CD4-positive, alpha-beta T cell (primary cell): ENCODE results near the gene ADGRG2. TPM values are rescaled to one million over a fixed set of nuclear protein-coding genes. Genes with fewer than 3 reads are reported as not detected.

ENCODE experiments used
- ATAC-seq: fragments of 200-7000 bp; cut with Tn5 transposase; one replicate; pipeline ENCODE4 v1.10.0; 2022; ENCODE audit warnings: mild to moderate bottlenecking; ENCODE audit not compliant: poor library complexity
- CTCF ChIA-PET: fragments of 350-600 bp; sonication (Branson Sonifier 250); formaldehyde crosslinking; loops from one replicate; lab custom pipeline; 2021; ENCODE audit warnings: antibody characterized with exemption, inconsistent platforms; lab: Charles Lee
- POLR2A ChIA-PET: fragments of 350-600 bp; sonication (Branson Sonifier 250); formaldehyde crosslinking; loops from one replicate; lab custom pipeline; 2021; ENCODE audit warnings: antibody characterized with exemption, inconsistent platforms; lab: Charles Lee
- DNase-seq, 14 experiments: peaks; one replicate each; pipeline ENCODE4 v3.0.0-alpha.2; 2013 to 2020; ENCODE audit warnings: mixed read lengths in 2 of 14
- H3K27ac ChIP-seq, 2 donors: one replicate each; pipeline versions ENCODE4 v1.5.1 to v1.7.0; 2013; ENCODE audit warnings: low read length in 2 of 2, low read depth in 1 of 2, mild to moderate bottlenecking in 1 of 2
- H3K27me3 ChIP-seq, 2 experiments: 1 replicate in 1 of 2; 2 replicates in 1 of 2; pipeline versions ENCODE4 v1.6.1 to v1.7.0; 2013; ENCODE audit warnings: low read length in 2 of 2, control low read depth in 1 of 2, mild to moderate bottlenecking in 1 of 2, moderate library complexity in 1 of 2; ENCODE audit not compliant: insufficient read depth in 2 of 2, control insufficient read depth in 1 of 2
- H3K36me3 ChIP-seq: one replicate; pipeline ENCODE4 v1.6.1; 2013; ENCODE audit warnings: low read length, control low read depth; ENCODE audit not compliant: insufficient read depth
- H3K4me1 ChIP-seq: one replicate; pipeline ENCODE4 v1.6.1; 2013; ENCODE audit warnings: low read length, control low read depth; ENCODE audit not compliant: insufficient read depth
- H3K4me3 ChIP-seq: one replicate; pipeline ENCODE4 v1.5.1; 2013; ENCODE audit warnings: mild to moderate bottlenecking, low read length, moderate library complexity
- H3K9me3 ChIP-seq, 2 experiments: 1 replicate in 1 of 2; 2 replicates in 1 of 2; pipeline versions ENCODE4 v1.6.1 to v1.7.0; 2013; ENCODE audit warnings: low read length in 2 of 2, mild to moderate bottlenecking in 2 of 2, control low read depth in 1 of 2, moderate library complexity in 1 of 2; ENCODE audit not compliant: control insufficient read depth in 1 of 2, insufficient read depth in 1 of 2
- H3K27ac Mint-ChIP-seq: one replicate; pipeline ENCODE4 v1.8.0; 2020; ENCODE audit warnings: mixed read lengths
- H3K27me3 Mint-ChIP-seq: one replicate; pipeline ENCODE4 v1.8.0; 2021; ENCODE audit warnings: mixed read lengths
- H3K36me3 Mint-ChIP-seq: one replicate; pipeline ENCODE4 v1.8.0; 2021; ENCODE audit warnings: low read depth, mixed read lengths
- H3K4me1 Mint-ChIP-seq: one replicate; pipeline ENCODE4 v1.8.0; 2021; ENCODE audit warnings: low read depth, mixed read lengths
- H3K4me3 Mint-ChIP-seq: one replicate; pipeline ENCODE4 v1.8.0; 2020; ENCODE audit warnings: mild to moderate bottlenecking, mixed read lengths
- H3K9me3 Mint-ChIP-seq: one replicate; pipeline ENCODE4 v1.8.0; 2020; ENCODE audit warnings: mixed read lengths
- CTCF ChIP-seq: fragments of 200-600 bp; IDR thresholded peaks from one replicate; pipeline ENCODE4 v1.8.0; 2022; ENCODE audit warnings: antibody characterized with exemption, mild to moderate bottlenecking
- intact Hi-C, 2 experiments: fragments of 100-400 bp; cut with DNase I in 1 of 2; cut with micrococcal nuclease in 1 of 2; formaldehyde crosslinking; loops; one replicate each; pipeline versions ENCODE4 v1.15.1 to v1.9.0; 2023 to 2025; cut with DNase I, micrococcal nuclease
- total RNA-seq, 174 experiments: library from RNA in 2 of 174; stranded (reverse) in 2 of 174; gene quantifications; one replicate each; pipeline ENCODE4 v1.2.3 and lab custom pipeline; 2021 to 2026

Gene ADGRG2
- total RNA-seq, 2 experiments from 2014 or later, result not detected

- no peak overlapping the region for H3K27ac Mint-ChIP-seq
- Histone ChIP-seq H3K36me3 (no peaks in the 10 kb centered on the region), H3K4me3 (no peak overlapping the region), H3K4me1 (no peaks in the 10 kb centered on the region), H3K9me3 (no peaks in the 10 kb centered on the region), H3K27me3 (no peaks in the 10 kb centered on the region), H3K27ac (no peak overlapping the region)
- intact Hi-C loops, result no loop called here
- ChIA-PET CTCF (no interaction called here), POLR2A (no interaction called here)
- H3K27me3 Mint-ChIP-seq, result peaks cover 5% of the 10 kb centered on the region
- no peak overlapping the region for H3K4me3 Mint-ChIP-seq
- ATAC-seq, result no peak
- no peaks in the 10 kb centered on the region for H3K4me1 Mint-ChIP-seq
- TF ChIP-seq CTCF, result no peak
- no peaks in the 10 kb centered on the region for H3K9me3 Mint-ChIP-seq
- no peaks in the 10 kb centered on the region for H3K36me3 Mint-ChIP-seq
- DNase-seq, result no peak
These were observed 11.5 kb upstream of the ADGRG2 start for GRCh38 chrX:19133784-19134183.

- Histone ChIP-seq H3K27ac (no peak overlapping the region), H3K27me3 (no peaks in the 10 kb centered on the region), H3K36me3 (no peaks in the 10 kb centered on the region), H3K4me3 (no peak overlapping the region), H3K4me1 (no peaks in the 10 kb centered on the region), H3K9me3 (no peaks in the 10 kb centered on the region)
- H3K9me3 Mint-ChIP-seq, result no peaks in the 10 kb centered on the region
- DNase-seq (no peak), ATAC-seq (no peak)
- TF ChIP-seq CTCF, result no peak
- H3K27me3 Mint-ChIP-seq, result peaks cover 5% of the 10 kb centered on the region
- intact Hi-C loops, result no loop called here
- no peaks in the 10 kb centered on the region for H3K36me3 Mint-ChIP-seq
- CTCF ChIA-PET, result no interaction called here
- H3K4me1 Mint-ChIP-seq, result no peaks in the 10 kb centered on the region
- POLR2A ChIA-PET, result no interaction called here
- H3K4me3 Mint-ChIP-seq, result no peak overlapping the region
- H3K27ac Mint-ChIP-seq, result no peak overlapping the region
These were observed 11.0 kb upstream of the ADGRG2 start for GRCh38 chrX:19133231-19133630.

- H3K4me1 Mint-ChIP-seq, result no peaks in the 10 kb centered on the region
- H3K9me3 Mint-ChIP-seq, result no peaks in the 10 kb centered on the region
- no peak for TF ChIP-seq CTCF
- H3K27ac ChIP-seq, result no peak overlapping the region
- no peak for ATAC-seq
- H3K27me3 ChIP-seq, result no peaks in the 10 kb centered on the region
- no peaks in the 10 kb centered on the region for H3K4me1 ChIP-seq
- H3K9me3 ChIP-seq, result no peaks in the 10 kb centered on the region
- H3K4me3 ChIP-seq, result no peak overlapping the region
- intact Hi-C loops, result no loop called here
- H3K27ac Mint-ChIP-seq, result no peak overlapping the region
- CTCF ChIA-PET, result no interaction called here
- H3K27me3 Mint-ChIP-seq, result peaks cover 13% of the 10 kb centered on the region
- H3K4me3 Mint-ChIP-seq, result no peak overlapping the region
- no peaks in the 10 kb centered on the region for H3K36me3 Mint-ChIP-seq
- POLR2A ChIA-PET, result no interaction called here
- no peaks in the 10 kb centered on the region for H3K36me3 ChIP-seq
- DNase-seq, result no peak
These were observed 8.4 kb upstream of the ADGRG2 start for GRCh38 chrX:19130628-19131027.
